Activated CD8-positive, alpha-beta memory T cell treated with anti-CD3 and anti-CD28 coated beads for 48 hours (primary cell): ENCODE results near the gene RABGAP1.

ENCODE experiments used
- DNase-seq, 3 experiments: peaks; one replicate each; pipeline ENCODE4 v3.0.0-alpha.2; 2020; ENCODE audit warnings: low read depth in 2 of 3, low spot score in 2 of 3

The RABGAP1 gene

GRCh38 chr9:123074628-123075027 is 133.8 kb downstream of the RABGAP1 start:
- no peak for DNase-seq

- DNase-seq: no peak
These were observed 139.6 kb downstream of the RABGAP1 start for GRCh38 chr9:123080444-123080843.

GRCh38 chr9:123081824-123082223 is 141.0 kb downstream of the RABGAP1 start:
- DNase-seq: no peak

- no peak for DNase-seq
These were observed 142.9 kb downstream of the RABGAP1 start for GRCh38 chr9:123083680-123084079.

- DNase-seq: no peak
These were observed 143.4 kb downstream of the RABGAP1 start for GRCh38 chr9:123084256-123084655.

DNA sequence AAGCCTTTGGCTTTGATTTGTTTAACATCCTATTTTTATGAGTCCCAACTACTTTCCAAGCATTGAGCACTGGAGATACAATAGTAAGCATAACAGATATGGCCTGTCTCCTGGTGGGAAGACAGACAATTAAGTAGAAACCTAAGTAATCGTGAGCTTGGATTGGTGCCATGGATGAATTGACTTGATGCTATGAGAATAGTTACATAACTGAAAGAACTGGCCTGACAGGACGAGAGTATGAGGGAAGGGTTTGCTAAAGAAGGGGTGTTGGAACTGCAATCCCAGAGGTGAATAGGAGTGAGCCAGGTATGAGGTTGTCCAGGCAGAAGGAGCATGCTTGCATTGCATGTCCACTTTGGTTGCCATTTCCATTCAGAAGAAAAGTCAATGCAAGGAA is 145.1 kb downstream of the RABGAP1 start:
- DNase-seq: no peak

DNA sequence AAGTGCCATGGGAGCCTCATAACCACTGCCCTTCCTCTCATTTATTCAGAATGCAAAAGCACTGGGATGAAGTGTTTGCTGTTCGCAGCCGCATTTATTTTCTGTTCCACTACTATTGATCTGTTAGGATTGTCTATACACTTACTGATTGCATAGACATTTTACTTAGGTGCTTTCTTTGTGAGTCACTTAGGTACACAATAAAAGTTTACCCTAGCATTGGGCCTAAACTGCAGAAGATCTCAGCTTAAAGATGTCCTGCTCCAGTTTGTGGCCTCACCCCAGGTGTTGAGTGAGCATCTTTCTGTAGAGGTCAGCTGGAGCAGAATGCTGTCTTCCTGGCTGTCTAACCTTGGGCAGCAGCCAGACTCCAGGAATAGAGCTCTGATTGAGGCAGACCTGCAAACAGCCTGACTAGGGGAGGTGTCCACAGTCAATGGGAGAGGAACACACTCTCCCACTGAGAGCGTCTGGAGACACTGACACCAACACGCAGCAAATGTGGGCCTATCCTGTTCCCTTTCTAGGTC is 146.6 kb downstream of the RABGAP1 start:
- DNase-seq: no peak

DNA sequence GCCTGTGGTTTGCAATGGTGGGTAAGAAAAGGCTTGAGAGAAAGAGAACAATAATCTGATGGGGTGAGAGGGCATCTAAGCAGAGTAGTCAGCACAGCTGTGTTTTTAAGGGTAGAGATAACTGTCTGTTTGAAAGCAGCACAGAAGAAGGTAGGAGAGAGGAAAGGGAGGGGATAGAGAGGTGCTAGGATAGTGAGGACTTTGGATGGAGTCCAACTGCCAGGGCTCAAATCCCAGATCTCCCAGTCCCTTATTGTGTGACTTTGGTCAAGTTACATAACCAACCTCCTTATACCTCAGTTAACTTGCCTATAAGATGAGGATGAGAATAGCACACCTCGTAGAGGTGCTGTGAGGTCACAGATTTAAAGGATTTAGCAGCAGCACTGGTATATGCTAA is 148.2 kb downstream of the RABGAP1 start:
- DNase-seq: no peak

GRCh38 chr9:123089790-123090189 is 149.0 kb downstream of the RABGAP1 start:
- no peak for DNase-seq

DNA sequence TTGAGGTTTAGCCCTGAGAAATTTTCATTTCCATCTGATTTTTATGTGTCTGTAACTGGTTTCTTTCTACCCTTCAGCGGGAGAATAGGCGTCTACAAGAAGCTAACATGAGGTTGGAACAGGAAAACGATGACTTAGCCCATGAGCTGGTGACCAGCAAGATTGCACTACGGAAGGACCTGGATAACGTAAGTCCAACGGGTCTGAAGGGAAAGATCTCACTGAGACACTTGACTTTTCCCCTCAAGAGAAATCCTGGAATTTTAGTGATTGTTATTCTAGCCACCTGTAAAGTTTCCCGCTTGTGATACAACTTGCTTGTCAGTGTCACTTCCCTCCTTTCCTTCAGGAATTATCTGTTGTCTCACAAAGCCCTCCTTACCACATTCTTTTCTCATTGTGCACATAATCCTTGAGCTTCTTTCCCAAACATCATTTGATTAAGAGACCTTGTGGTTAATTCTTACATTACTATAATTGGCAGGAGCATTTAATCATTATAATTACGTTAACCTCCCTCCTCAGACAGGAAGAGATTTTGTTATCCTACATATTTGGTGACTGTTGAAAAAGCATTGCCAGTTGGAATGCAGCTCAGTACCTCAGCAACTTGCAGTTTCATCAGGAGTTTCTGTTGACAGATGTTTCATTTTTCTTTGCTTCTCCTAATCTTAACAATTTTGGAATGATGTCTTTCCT is 149.5 kb downstream of the RABGAP1 start:
- no peak for DNase-seq

GRCh38 chr9:123090956-123091355 is 150.1 kb downstream of the RABGAP1 start:
- no peak for DNase-seq

GRCh38 chr9:123091459-123091858 is 150.6 kb downstream of the RABGAP1 start:
- DNase-seq: no peak

GRCh38 chr9:123093141-123093540 is 152.3 kb downstream of the RABGAP1 start:
- no peak for DNase-seq

GRCh38 chr9:123096987-123097386 is 156.2 kb downstream of the RABGAP1 start:
- no peak for DNase-seq

- no peak for DNase-seq
These were observed 156.7 kb downstream of the RABGAP1 start for GRCh38 chr9:123097430-123098095.

- no peak for DNase-seq
These were observed 157.3 kb downstream of the RABGAP1 start for GRCh38 chr9:123098096-123098459.

DNA sequence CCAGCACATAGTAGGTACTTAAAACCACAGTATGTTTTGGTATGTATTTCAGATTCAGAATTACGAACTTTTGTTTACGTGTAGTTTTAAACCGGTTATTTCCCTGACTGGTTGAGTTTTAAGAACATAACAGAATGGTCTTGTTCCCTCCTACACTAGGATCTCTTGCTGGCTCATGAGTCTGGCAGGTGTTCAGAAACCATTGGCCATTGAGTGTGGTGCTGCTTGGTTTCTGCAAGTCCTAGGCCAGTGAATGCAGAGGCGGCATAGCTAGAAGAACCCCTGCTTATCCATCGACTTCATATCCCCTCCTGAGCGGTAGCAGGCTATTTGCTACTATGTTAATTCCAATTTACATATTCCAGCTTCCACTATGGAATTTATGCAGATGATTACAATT is 158.2 kb downstream of the RABGAP1 start:
- no peak for DNase-seq

- DNase-seq: no peak
These were observed 158.7 kb downstream of the RABGAP1 start for GRCh38 chr9:123099548-123099947.

DNA sequence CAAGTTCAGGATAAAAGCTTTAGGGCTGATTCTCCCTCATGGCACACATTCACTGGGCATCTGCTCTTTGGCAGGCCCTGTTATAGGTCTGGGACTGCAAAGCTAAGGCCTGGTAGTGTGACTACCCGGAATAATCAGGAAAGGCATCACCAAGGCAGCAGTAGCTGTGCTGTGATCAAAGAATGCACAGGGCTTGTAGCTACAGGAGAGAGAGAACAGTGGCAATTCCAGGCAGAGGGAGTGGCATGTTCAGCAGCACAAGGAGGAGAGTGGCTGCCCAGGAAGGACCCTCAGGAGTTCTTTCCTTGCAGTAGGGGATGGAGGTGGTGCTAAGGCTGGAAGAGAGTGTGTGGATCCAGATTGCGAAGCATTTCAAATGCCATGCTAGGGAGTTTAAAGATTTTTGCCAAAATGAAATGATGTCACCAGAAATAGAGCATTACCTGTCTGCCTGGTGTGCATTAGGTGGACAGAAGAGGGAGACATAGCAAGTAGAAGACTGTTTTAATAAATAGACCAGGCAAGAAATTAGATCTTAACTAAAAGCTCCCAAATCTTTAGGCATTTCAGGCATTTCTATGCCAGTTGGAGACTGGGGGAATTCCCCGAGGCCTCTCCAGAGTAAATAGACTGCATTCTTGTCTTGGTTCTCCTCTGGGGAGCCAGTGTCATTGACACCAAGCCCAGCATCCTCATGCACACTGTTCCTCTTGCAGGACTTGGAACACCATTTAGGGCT is 161.7 kb downstream of the RABGAP1 start:
- no peak for DNase-seq

- DNase-seq: no peak
These were observed 164.0 kb downstream of the RABGAP1 start for GRCh38 chr9:123104807-123105206.

DNA sequence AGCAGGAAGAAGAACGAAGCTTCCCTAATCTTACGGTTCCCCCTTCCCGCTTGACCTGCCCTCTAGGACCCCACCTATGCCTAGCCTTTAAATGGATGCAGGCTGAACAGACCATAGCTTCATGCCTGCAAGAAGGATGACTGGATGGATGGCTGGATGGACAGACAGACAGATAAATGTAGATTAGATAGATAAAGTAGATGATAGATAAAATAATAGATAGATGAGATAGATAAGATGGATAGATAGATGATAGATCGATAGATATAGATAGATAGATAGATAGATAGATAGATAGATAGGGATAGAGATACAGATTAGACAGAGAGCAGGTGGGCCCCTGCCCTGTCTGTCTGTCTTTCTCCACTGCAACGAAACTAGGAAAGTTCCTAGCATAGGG is 164.7 kb downstream of the RABGAP1 start:
- no peak for DNase-seq

GRCh38 chr9:123107639-123108285 is 166.9 kb downstream of the RABGAP1 start:
- DNase-seq: no peak
